Activated CD4-positive, CD25-positive, alpha-beta regulatory T cell treated with anti-CD3 and anti-CD28 coated beads, Interleukin-2, amount 50 U/mL, for 72 hours (primary cell): ENCODE measurements around the gene ADGRV1.
"Not testable (repeated sequence)": the region's sequence is repeated elsewhere in the genome, so short reads cannot be mapped to it uniquely, and the experiment has no call there.

Experiments
- DNase-seq: peaks from one replicate; pipeline ENCODE4 v3.0.0; 2021

ADGRV1 gene

DNA sequence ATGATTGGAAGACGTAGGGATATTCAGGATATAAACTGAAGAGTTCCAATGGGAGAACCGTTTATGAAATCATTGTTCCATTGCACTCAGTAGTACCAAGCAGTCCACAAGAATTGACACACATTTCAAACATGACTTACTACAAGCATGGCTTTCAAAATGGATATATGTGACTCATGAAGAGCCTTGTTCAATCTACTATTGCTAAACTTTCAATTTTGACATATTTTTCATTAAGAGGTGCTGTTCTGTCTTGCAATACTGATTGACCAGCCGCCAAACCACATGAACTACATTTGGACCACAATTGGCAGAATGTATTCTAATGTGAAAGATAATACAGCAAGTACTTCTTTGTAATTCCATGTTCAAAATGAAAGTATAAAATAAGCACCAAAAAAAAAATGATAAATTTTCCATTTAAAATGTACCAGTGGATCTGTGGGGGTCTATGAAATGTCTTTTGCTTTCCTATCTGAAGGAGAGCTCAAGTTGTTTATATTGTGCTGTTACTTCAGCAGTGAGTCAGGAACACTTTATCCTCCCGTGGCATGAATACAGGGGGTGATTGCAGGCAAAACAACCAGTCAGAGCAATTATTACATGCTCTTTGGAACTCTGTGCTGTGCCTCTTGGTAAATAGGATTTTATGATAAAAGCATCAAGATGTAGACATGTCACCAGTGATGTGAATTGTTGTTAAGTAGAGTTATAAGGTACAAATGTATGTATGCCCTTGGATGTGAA, 458.5 kb downstream of the ADGRV1 start:
- no peak for DNase-seq

DNA sequence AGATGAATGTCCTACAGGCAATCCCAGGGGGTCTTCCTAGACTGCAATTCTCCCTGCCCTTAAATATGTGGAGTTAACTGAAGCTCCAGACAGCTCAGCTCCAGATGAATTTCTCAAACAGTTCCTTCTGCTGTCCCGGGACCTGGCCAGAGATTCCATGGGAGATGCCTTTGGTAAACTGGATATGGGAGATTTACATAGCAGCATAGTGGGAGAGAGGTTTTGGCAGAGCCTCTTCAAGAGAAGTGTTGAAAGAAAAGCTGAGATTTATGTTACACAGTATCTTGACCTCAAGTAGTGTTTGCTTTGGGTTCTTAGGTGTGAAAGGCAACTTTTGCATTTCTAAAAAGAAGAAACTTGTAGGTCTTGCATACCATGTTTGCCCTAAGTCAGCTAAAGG, 459.6 kb downstream of the ADGRV1 start:
- DNase-seq: no peak

DNA sequence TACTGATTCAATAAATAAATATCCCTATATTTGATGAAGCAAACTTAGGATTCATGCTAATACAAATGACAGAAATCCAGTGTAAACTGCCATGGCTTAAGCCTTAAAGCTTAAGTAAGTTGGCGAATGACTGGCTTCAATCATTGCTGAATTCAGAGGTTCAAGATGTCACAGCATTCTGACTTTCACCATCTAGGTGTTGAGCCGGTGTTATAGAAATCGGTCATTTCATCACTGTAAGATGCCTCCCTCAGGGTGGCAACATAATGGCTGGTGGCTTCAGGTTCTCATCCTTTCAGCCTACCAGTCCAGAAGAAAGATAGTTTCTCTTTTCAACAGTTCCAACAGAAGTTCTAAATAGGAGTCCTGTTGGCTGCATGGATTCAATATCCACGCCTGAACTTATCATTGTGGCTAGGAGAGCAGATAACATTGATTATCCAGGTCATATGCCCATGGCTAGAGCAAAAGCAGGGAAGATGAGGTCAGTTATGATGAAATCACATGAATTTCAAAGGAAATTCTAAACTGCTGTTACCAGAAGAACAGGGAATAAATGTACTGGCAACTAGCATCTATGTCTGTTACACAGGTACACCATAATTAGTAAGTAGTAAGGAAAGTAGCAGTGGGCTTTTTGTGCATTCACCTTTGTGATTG, 460.2 kb downstream of the ADGRV1 start:
- no peak for DNase-seq

GRCh38 chr5:91020065-91020800, 461.6 kb downstream of the ADGRV1 start:
- DNase-seq: no peak

DNA sequence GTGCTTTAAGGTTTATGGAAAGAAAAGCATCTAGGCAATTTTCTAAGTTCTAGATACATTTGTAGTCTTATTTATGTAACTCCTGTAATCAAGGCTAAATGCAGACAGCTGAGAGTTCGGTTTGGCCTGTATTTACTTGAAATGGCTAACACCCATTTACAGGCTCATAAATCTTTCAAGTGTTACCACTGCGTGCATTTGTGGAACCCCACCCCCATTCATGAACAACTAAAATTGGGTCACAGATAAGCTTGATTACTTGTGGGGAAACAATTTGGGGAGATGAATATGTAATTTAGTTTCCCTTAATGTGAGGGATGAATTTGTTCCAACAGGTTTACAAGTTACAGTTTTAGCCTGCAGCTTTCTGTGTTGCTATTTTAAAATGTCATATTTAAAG, 463.9 kb downstream of the ADGRV1 start:
- DNase-seq: no peak

DNA sequence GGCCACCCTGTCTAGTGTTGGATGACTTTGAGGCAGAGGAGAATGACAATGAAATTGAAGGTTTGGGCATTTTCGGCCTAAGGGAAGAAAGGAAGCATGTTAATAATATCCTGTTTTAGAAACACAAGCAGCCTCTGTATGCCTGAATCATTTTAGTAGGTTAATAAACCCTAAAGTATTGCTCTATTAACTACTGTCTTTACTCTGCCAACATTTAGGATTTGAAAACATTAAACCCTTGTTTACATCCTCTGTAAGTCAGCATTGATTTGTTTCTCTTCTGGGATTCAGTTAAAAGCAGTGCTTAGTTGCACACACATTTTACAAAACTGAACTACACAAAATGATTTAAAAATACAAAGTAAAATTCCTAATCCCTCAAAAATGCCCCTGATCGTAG, 465.6 kb downstream of the ADGRV1 start:
- no peak for DNase-seq

GRCh38 chr5:91024727-91025126, 466.1 kb downstream of the ADGRV1 start:
- DNase-seq: no peak

DNA sequence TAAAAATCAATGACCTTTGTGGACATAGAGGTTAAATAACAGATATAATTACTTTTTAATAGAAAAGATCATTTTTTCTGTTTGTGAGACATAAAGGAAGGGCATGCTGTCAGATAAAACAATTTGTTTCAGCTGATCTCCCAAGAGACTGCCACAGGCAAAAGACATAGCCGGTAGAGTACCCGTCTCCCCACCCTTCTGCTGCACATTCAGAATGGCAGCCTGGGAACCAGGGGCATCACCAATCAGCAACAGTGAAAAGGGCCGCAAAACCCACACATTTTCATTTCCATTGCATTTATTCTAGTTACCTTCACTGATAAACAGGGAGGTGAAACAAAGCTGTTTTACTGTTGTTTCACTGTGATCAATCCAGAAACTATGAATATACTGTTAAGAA, 466.9 kb downstream of the ADGRV1 start:
- DNase-seq: no peak

DNA sequence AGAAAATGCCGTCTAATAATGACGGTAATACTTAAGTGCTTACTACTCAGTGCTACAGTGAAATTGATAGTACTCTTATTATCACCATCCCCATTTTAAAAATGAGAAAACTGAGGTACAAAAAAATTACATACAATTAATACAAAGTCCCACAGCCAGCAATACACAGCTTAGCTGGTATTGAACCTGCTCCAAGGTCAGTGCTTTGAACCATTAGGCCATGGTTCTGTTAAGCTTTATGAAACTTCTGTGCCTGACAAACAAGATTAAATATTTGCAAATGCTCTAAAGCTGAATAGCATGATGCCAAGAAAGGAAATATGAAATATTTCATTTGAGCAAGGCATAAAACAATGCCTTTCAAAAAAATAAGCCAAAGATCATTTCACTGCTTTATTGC, 467.4 kb downstream of the ADGRV1 start:
- DNase-seq: no peak

DNA sequence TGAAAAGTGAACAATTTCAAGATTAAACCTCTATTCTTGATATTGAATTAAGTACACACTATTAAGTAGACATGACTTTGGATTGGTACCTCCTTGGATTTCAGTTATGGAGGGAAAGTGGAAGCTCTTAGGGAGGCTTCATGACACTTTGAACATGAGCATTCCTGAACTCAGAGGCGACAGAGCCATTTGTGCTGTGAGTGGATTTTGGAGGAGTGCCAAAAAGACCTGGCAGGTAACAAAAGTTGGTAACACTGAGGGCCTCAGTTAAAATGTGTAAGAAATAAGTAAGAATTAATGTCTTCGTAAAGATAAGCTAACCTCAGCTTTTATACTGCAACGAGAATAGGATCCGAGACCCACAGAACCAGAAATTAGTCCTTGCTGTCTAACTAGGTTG, 467.9 kb downstream of the ADGRV1 start:
- DNase-seq: no peak

DNA sequence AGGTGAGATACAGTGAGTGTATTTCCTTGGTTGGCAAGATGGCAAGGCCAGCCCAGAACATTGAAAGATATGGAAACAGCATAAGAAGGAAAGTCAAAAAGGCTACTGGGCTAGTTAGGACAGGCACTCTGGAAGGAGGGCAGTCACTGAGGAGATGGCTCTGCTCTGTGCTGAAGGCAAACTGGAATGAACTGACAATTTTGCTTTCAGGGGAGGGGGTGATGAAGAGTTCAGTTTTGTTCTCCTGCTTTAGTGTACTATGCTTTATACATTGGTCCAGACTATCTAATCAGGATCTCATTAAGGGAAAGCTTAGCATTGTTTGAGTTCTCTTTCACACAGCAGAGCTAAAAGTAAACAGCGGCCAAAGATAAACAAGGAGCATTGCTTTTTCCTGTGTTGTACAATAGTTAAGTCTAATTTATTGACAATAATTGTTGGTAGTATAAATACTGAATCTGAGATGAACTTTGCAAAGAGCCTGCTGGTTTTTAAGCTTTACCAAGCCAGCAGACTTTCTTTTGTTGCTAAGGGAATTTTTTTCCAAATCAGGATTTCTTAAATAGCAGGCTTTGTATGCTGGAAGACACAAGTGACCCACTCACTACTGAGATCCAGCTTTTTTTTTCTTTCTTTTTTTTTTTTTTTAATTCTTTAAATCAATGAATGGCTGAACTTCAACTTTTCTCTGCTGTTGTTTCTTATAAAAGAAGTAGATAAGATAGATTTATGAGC, 469.0 kb downstream of the ADGRV1 start:
- DNase-seq: no peak

DNA sequence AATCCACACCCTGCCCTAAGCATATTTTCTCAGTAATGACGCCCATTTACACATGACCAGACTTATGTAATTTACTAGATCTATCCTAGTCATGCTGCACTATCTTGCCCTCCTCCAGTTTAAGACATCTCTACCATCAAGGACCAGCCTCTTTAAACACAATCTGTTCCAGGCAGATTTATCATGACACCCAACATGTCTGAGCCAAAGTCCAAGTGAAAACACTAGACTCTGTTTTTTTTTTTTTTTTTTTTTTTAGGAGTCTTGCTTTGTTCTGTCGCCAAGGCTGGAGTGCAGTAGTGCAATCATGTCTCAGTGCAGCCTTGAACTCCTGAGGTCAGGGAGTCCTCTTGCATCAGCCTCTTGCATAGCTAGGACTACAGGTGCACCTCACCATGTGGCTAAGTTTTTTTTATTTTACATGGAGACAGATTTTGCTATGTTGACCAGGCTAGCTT, 469.9 kb downstream of the ADGRV1 start:
- DNase-seq: no peak

GRCh38 chr5:91030521-91031401, 472.2 kb downstream of the ADGRV1 start:
- DNase-seq: no peak

GRCh38 chr5:91031402-91031752, 472.8 kb downstream of the ADGRV1 start:
- DNase-seq: no peak

GRCh38 chr5:91032125-91032524, 473.5 kb downstream of the ADGRV1 start:
- no peak for DNase-seq

DNA sequence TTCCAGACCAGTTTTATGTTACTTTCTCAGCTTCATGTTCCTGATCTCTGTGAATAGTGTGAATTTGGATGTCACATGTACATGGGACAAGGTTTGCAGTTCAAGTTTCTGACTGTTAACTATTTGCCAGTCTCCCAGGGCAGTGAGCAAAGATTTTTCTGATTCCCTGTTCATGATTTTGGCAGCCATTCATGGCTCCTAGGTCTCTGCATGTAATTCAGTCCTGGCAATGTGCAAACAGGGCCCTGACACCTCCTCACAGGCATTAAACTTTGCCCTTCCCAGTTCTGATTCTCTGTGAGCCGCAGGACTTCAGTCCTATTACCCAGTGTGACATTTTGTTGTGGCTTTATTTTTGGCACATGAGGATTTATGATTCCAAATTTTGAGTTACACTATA, 474.8 kb downstream of the ADGRV1 start:
- DNase-seq: no peak

DNA sequence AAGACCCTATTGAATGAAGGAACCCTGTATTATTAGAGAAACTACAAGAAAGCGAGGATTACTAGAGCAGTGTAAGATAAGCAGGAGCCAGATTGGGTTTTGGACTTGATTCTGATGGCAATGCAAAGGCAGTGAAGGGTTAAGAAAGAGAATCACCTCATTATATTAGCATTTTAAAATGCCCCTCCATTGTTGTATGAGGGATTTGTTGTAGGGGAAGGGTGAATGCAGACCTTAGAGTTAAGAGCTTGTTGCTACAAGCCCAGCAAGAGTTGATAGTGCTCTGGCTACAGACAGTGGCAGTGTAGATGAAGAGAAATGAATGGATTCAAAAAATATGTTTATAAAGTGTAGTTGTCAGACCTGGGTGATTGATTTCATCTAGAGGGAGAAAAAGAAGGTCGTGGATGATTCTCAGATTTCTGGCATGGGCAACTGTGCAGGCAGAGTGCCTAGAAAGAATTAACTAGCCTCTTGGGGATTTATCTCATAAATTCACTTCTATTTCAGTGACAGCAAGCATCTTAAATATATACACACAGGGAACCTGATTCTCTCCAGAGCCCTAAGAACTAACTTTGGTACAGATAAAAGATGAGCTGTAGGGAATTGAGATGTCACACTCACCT, 479.7 kb downstream of the ADGRV1 start:
- DNase-seq: no peak

GRCh38 chr5:91041132-91041531, 482.5 kb downstream of the ADGRV1 start:
- DNase-seq: not testable (repeated sequence)

- no peak for DNase-seq
Measured at GRCh38 chr5:91042247-91042935, 483.8 kb downstream of the ADGRV1 start.

DNA sequence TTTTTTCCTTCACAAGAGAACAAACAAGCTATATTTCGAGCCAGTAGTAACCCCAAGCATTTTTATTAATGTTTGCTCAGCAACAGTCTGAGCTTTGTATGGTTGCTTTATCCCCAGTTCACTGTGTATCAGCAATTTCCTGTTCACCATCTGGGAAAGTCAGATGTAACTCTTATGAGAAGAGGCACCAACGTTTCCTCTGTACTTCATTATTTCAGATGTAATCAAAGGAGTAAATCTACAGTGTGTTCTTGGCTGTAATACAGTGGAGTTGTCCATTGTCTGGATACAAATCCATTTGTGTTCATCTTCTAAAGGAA, 484.3 kb downstream of the ADGRV1 start:
- DNase-seq: no peak

DNA sequence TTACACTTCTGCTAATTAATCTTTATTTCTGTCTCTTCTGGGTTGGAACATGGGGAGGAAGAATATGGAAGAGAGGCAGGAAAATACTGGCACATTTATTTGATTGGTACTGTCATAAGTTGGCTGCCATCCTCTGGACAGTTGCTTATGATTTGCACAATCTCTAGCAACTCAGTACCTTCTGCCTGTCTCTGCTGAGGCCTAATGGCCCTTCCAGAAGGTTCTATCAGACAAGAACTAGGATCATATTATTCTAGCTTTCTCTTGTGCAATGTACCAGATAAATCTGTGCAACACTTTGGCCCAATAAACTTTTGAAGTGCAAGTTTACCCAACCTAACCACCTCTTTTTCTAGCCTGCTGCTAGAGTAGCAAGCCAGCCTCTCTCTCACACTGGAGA, 489.5 kb downstream of the ADGRV1 start:
- DNase-seq: no peak
